K562 (cell line): ENCODE results near the gene TMEM176A. TPM values are rescaled to one million over a fixed set of nuclear protein-coding genes. Genes with fewer than 3 reads are reported as not detected.

Experiments used
- ATAC-seq: fragments of 200-7000 bp; cut with Tn5 transposase; 3 replicates; pipeline ENCODE4 v1.9.1; 2020; ENCODE audit warnings: moderate library complexity
- BruUV-seq: library from RNA; stranded (reverse); fragments of 400-500 nt; replicated peaks from 2 replicates; lab custom pipeline; 2021; lab: Mats Ljungman, UMichigan
- CTCF ChIA-PET: fragments of 300-600 bp; formaldehyde crosslinking; extraction: SDS; loops from one replicate; lab custom pipeline; 2021; ENCODE audit warnings: low intra/inter-chr PET ratio; lab: Yijun Ruan, JAX
- POLR2A ChIA-PET: fragments of 300-600, 350-650 bp; sonication (Branson Sonifier 250); formaldehyde crosslinking; extraction: SDS; loops from one replicate; lab custom pipeline; 2021; ENCODE audit warnings: antibody characterized with exemption, inconsistent platforms; lab: Yijun Ruan, JAX
- DNase-seq, 4 experiments: peaks; one replicate each; pipeline versions ENCODE4 v3.0.0 to v3.0.0-alpha.2; 2011 to 2018; ENCODE audit warnings: low spot score in 3 of 4, mixed read lengths in 3 of 4; ENCODE audit errors: extremely low read depth in 1 of 4
- FAIRE-seq: peaks from 2 replicates; lab custom pipeline; 2011; peaks lifted over from hg19 to GRCh38; lab: Jason Lieb, UNC
- H2AFZ ChIP-seq: 2 replicates; pipeline ENCODE4 v1.6.0; 2011; ENCODE audit warnings: low read depth, low read length, control low read depth, inconsistent platforms
- H3K27ac ChIP-seq: fragments of 200-600 bp; 3 replicates; pipeline ENCODE4 v1.8.0; 2011; ENCODE audit warnings: low read depth, mild to moderate bottlenecking, control low read depth, inconsistent platforms, low read length, moderate library complexity, mixed read lengths; ENCODE audit errors: extremely low read depth
- H3K27me3 ChIP-seq, 2 experiments: fragments of 300-600 bp in 1 of 2; 2 replicates in 1 of 2; 3 replicates in 1 of 2; pipeline versions ENCODE4 v1.6.0 to v1.8.0; 2011; ENCODE audit warnings: inconsistent platforms in 2 of 2, low read length in 2 of 2, mild to moderate bottlenecking in 1 of 2, mixed read lengths in 1 of 2, moderate library complexity in 1 of 2; ENCODE audit not compliant: control insufficient read depth in 2 of 2, insufficient read depth in 2 of 2
- H3K36me3 ChIP-seq: fragments of 300-600 bp; 3 replicates; pipeline ENCODE4 v1.8.0; 2011; ENCODE audit warnings: mild to moderate bottlenecking, low read length, inconsistent platforms; ENCODE audit not compliant: control insufficient read depth, insufficient read depth
- H3K4me1 ChIP-seq, 2 experiments: fragments of 200-600 bp in 1 of 2; replicated peaks in 1 of 2; 2 replicates in 1 of 2; 3 replicates in 1 of 2; pipeline versions ENCODE4 v1.5.1 to v1.8.0; 2011; ENCODE audit warnings: inconsistent platforms in 2 of 2, low read length in 2 of 2, mild to moderate bottlenecking in 1 of 2, mixed read lengths in 1 of 2, moderate library complexity in 1 of 2; ENCODE audit not compliant: control insufficient read depth in 2 of 2, insufficient read depth in 2 of 2
- H3K4me2 ChIP-seq: 2 replicates; pipeline ENCODE4 v1.6.1; 2011; ENCODE audit warnings: low read length, control low read depth, inconsistent platforms, mixed read lengths; ENCODE audit not compliant: insufficient read depth
- H3K4me3 ChIP-seq: fragments of 200-600 bp; sonication (generic), shearing (Covaris generic); 2 replicates; pipeline ENCODE4 v1.5.1; 2016; ENCODE audit warnings: control low read depth, inconsistent platforms
- H3K79me2 ChIP-seq: fragments of 200-600 bp; 3 replicates; pipeline ENCODE4 v1.8.0; 2011; ENCODE audit warnings: low read length, inconsistent platforms; ENCODE audit not compliant: control insufficient read depth, insufficient read depth
- H3K9ac ChIP-seq, 2 experiments: 2 replicates each; pipeline versions ENCODE4 v1.6.0 to v1.6.1; 2011; ENCODE audit warnings: low read depth in 2 of 2, low read length in 2 of 2, control low read depth in 1 of 2, inconsistent platforms in 1 of 2, mild to moderate bottlenecking in 1 of 2, mixed read lengths in 1 of 2; ENCODE audit not compliant: insufficient read depth in 1 of 2
- H3K9me1 ChIP-seq: one replicate; pipeline ENCODE4 v1.6.0; 2011; ENCODE audit warnings: inconsistent platforms, mild to moderate bottlenecking, low read length, moderate library complexity; ENCODE audit not compliant: control insufficient read depth, insufficient read depth
- H3K9me3 ChIP-seq: replicated peaks from 2 replicates; pipeline ENCODE4 v1.5.1; 2011; ENCODE audit warnings: low read depth, low read length, inconsistent platforms; ENCODE audit not compliant: control insufficient read depth, insufficient read depth
- H4K20me1 ChIP-seq: replicated peaks from 2 replicates; pipeline ENCODE4 v1.6.1; 2011; ENCODE audit warnings: low read length, inconsistent platforms, mixed read lengths; ENCODE audit not compliant: control insufficient read depth, insufficient read depth
- ADNP ChIP-seq: fragments of 200-800 bp; sonication (Bioruptor generic); IDR thresholded peaks from 2 replicates; pipeline ENCODE4 v1.6.1; 2016; ENCODE audit warnings: missing genetic modification characterization, missing compliant biosample characterization
- EZH2 ChIP-seq: IDR thresholded peaks from 2 replicates; pipeline ENCODE4 v1.6.1; 2012; ENCODE audit warnings: low read depth, mild to moderate bottlenecking, inconsistent platforms, low read length, borderline replicate concordance
- FOXJ3 ChIP-seq: sonication (generic); formaldehyde crosslinking; IDR thresholded peaks from 2 replicates; pipeline ENCODE4 v1.4.0; 2020; ENCODE audit warnings: mild to moderate bottlenecking, missing genetic modification reagents
- SREBF2 ChIP-seq: sonication (generic); formaldehyde crosslinking; IDR thresholded peaks from 2 replicates; pipeline ENCODE4 v1.4.0; 2020; ENCODE audit warnings: mild to moderate bottlenecking, missing genetic modification reagents
- SRSF1 ChIP-seq: fragments of 200-400 bp; formaldehyde crosslinking; IDR thresholded peaks from 2 replicates; pipeline ENCODE4 v1.6.1; 2017; ENCODE audit warnings: mild to moderate bottlenecking, low read depth, low read length, moderate library complexity
- ZFP1 ChIP-seq: fragments of 450-650 bp; formaldehyde crosslinking; IDR thresholded peaks from 2 replicates; pipeline ENCODE4 v1.4.0; 2020; ENCODE audit warnings: mild to moderate bottlenecking, mixed read lengths
- WGBS: fragments of 100-300 bp; shearing (Covaris generic); methylation state at CpG from one replicate; pipeline ENCODE4 v1.1.6; 2016; ENCODE audit warnings: low coverage, mixed read lengths; ENCODE audit not compliant: insufficient coverage; ENCODE audit errors: missing lambda C conversion rate; 5-methylcytosine and 5-hydroxymethylcytosine counted together
- in situ Hi-C: fragments of 300-500 bp; cut with MboI; formaldehyde crosslinking; loops from 4 replicates; pipeline ENCODE4 v1.15.0; 2018; ENCODE audit warnings: inconsistent platforms, mixed read lengths
- intact Hi-C: fragments of 100-400 bp; cut with micrococcal nuclease; formaldehyde crosslinking; loops from 2 replicates; pipeline ENCODE4 v1.14.2; 2022
- polyA plus RNA-seq, 8 experiments: library from polyadenylated mRNA; depleted of rRNA in 4 of 8; stranded (reverse) in 5 of 8; unstranded in 3 of 8; fragments of >200 nt; fragmentation: Nextera tagmentation in 2 of 8; fragmentation: Illumina TruSeq in 1 of 8; extraction: Ambion mirVana in 2 of 8; extraction: Trizol in 1 of 8; gene quantifications; 2 replicates each; pipeline versions ENCODE4 v1.2.1 to v1.2.3, GENCODE V29; 2011 to 2014; ENCODE audit warnings: inconsistent platforms in 1 of 8, missing spikeins in 1 of 8
- total RNA-seq, 7 experiments: library from RNA; depleted of rRNA in 6 of 7; stranded (reverse); fragments of >200 nt in 6 of 7; fragmentation: Illumina TruSeq in 2 of 7; extraction: Trizol in 2 of 7; gene quantifications; 2 replicates each; pipeline versions ENCODE4 v1.2.1 to v1.2.3, GENCODE V29; 2011 to 2021; ENCODE audit warnings: low replicate concordance in 1 of 7

TMEM176A gene
- total and polyA plus RNA-seq, 9 of the 15 experiments (the other 6 are each of a cell fraction or from before 2014, with no cell fraction given) = 0.31 TPM; not detected in 8

DNA sequence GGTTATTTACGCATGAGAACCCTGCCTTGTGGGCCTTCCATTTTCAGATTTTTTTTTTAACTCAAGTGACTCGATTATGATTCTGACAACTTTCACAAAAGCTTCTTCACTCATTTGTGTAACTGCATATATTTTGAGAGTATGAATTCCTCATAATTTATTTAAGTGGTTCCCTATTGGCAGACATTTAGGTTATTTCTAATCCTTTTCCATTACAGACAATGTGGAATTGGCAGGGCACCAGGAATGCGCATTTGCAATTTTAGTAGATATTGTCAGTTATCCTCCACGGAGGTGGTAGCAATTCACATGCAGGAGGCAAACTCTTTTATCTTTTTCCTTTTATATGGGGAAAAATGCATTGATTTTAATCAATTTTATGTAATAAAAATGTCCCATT is 2.9 kb upstream of the TMEM176A start (continued):
- TF ChIP-seq SRSF1 (no peak), ADNP (no peak), ZFP1 (CRISPR knock-in tag) (no peak), SREBF2 (no peak)

DNA sequence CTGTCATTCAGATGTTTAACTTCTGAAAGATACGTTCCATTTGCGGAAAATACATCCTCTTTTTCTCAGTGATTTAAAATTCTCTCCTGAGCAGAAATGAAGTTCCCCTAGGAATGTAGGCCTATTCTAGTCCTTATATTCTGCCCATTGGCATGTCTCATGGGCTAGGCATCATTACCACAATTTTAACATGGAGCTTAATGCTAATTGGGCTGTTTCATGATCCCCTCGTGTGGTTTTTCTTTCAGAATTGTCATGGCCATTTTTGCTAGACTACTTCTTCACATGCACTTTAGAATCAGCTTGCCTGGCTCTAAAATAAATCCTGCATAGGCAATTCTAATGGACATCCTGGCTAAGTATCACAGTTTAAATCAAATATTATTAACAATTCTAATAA is 1.4 kb upstream of the TMEM176A start:
- no peak for TF ChIP-seq FOXJ3 (CRISPR knock-in tag)
- peak; percentile 93; the same call in 1 of the 2 replicates for TF ChIP-seq EZH2
- CTCF ChIA-PET = no interaction called here
- no peaks in the 10 kb centered on the region for H3K9me3 ChIP-seq
- H3K4me3 ChIP-seq = no peak overlapping the region
- 28% methylated on average over 3 of the region's 3 CpGs for WGBS
- POLR2A ChIA-PET = interaction anchor here (0.6 to 1.5 kb wide), 4 partner anchors 41 to 1052 kb away, joined by 3 to 4 read pairs (median 4); no protein-coding TSS in a partner anchor
- no peak for DNase-seq
- no peak for FAIRE-seq
- H3K27me3 ChIP-seq = peaks cover 65 to 79% of the 10 kb centered on the region in 2 experiments
- H3K79me2 ChIP-seq = no peaks in the 10 kb centered on the region
- intact Hi-C loops (no loop called here), in situ Hi-C loops (no loop called here)
- no peaks in the 10 kb centered on the region for H3K36me3 ChIP-seq
- H3K4me2 ChIP-seq = no peak overlapping the region
- H2AFZ ChIP-seq = no peak overlapping the region
- H3K4me1 ChIP-seq = peaks cover 0 to 21% of the 10 kb centered on the region in 2 experiments; a peak in 2 of 5 replicates
- H4K20me1 ChIP-seq = no peaks in the 10 kb centered on the region
- ATAC-seq = no peak
- H3K27ac ChIP-seq = no peak overlapping the region
- no peaks in the 10 kb centered on the region for H3K9me1 ChIP-seq
- no TSS peak for BruUV-seq
- no peak overlapping the region for H3K9ac ChIP-seq
